Skin epidermis (tissue), 12 donors: ENCODE measurements around the gene UBE2L3.
"Not testable (repeated sequence)": the region's sequence is repeated elsewhere in the genome, so short reads cannot be mapped to it uniquely, and the experiment has no call there.

Source experiments
- H3K27ac ChIP-seq, 21 experiments: fragments of 200-600 bp; sonication (generic) in 11 of 21; one replicate each; pipeline ENCODE4 v1.5.0; 2020; ENCODE audit warnings: mild to moderate bottlenecking in 3 of 21, inconsistent platforms in 2 of 21, moderate library complexity in 2 of 21
- H3K4me3 ChIP-seq, 7 experiments: fragments of 200-600 bp; sonication (generic) in 2 of 7; one replicate each; pipeline ENCODE4 v1.5.0; 2020; ENCODE audit warnings: inconsistent platforms in 2 of 7, mild to moderate bottlenecking in 2 of 7, moderate library complexity in 1 of 7

The UBE2L3 gene

DNA sequence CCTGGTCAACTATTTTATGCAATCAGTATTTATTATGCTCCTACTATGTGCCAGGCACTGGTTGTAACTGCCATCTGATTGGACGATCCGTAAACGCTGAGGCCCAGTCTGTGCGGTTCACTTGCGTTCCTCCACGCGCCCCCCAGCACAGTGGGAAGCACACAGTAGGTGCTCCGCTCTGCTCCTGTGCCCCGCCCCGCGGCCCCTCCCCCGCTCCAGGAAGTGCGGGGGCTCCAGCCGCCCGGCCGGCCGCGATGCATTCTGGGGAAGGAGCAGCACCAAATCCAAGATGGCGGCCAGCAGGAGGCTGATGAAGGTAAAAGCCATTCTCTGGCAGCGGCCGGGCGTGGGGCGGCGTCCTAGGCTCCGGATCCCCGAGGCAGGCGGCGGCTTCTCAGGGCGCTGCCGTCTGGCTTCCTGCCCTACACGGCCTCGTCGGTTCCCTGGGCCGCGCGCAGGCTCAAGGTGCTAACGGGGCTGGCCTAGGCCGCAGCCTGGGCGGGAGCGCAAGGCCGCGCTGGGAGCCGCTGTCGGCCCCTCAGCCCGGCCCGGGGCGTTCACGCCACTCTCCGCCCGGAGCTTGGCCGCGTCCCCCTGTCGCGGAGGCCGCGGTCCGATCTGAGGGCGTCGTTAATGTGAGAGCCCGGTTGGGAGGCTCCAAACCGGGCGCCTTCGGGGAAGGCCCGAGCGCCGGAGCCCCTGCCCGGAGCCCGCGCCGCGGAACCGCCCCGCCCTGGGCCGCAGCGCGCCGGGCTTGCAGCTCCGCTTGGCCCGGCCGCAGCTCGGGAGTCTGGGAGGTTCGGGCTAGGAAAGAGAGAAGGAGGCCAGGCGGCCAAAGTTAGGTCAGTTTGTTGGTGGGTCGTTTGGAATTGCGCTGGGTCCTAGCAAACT is at the start of gene UBE2L3:
TSS of gene UBE2L3 (plus strand) at position 259 of the 891 bp plus-strand sequence. CDS start at position 290, 31 bp downstream.
- H3K4me3 ChIP-seq, result peak within 1 kb of the TSS; percentile 53 to 98 (median 83)
- H3K27ac ChIP-seq, result peak within 1 kb of the TSS; percentile 88 to 100 (median 97)

DNA sequence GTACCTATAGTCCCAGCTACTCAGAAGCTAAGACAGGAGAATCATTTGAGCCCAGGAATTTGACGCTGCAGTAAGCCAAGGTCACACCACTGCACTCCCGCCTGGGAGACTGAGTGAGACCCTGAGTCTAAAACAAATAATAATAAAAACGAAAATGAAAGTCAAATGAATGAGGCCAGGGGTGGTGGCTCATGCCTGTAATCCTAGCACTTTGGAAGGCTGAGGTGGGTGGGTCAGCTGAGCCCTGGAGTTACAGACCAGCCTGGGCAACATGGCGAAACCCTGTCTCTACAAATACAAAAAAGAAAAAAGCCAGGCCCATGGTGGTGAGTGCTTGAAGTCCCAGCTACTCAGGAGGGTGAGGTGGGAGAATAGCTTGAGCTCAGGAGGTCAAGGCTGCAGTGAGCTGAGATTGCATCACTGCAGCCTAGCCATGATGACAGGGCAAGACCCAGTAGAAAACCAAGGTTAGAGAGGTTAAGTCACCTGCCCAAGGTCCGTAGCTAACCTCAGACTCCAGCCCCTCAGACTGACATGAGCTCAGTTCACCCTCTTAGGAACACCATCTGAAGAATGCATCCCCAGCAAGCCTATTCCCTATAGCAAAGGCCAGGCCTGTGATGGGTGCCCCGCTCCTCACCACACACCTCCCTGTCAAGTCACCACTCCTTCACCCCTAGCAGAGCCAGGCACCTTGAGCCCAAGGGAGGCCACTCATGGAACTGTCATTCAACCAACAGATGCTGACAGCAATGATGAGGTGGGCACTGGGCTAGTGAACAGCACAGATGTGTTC is 40.6 kb upstream of the UBE2L3 start:
- H3K27ac ChIP-seq, H3K4me3 ChIP-seq: not testable (repeated sequence)

DNA sequence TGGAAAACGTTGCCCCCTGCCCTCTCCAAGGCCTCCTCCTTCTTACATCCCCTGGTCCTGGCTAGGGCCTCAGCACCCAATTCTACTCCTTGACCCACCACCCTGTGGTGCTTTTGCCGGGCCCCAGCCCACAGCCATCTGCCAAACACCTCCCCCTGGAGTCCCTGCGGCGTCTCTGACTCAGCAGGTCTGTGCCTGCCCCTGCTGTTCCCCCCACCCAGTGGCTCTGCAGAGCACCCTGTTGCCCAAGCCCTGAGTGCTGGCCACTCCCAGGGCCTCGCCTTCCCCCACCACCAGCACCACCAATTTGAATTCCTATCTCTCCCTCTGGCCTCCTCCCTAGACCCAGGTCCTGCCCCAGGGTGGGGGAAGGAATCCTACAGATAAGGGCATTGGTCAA is 36.0 kb upstream of the UBE2L3 start:
- H3K4me3 ChIP-seq, H3K27ac ChIP-seq: not testable (repeated sequence)

DNA sequence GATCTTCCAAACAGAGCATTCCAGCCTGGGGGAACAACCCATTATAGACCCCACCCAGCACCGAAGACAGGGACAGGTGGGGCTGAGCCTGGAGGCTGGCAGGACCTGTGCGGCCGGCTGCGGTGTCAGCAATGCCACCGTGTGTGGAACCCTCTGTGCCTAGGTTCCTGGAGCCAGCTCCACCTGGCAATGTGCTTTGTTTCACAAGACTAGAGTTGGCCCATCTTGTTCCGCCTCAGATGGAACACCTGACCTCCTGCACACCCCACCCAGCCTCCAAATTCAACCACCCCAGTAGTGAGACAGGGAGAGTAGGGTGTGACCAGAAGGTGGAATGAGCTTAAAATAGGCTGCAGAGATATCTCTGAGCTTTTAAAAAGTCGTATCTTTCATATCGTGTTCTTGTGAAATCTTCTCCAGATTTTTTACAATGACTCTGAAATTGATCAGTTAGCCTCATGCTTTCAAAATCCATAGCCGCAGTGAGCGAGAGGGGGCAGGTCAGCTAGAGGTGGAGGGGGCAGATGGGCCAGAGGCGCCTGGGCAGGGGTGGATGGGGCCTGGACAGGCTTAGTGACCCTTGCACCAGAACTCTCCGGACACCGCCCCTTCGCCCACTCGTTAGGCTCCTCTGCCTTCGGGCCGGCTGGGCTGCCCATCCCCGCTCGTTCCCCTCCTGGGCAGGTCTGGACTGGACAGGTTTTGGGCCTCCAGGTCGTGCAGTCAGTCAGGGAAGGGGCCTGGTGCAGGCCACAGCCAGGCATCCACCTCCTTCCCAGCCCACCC is 34.5 kb upstream of the UBE2L3 start:
- not testable (repeated sequence) for H3K4me3 ChIP-seq, H3K27ac ChIP-seq

DNA sequence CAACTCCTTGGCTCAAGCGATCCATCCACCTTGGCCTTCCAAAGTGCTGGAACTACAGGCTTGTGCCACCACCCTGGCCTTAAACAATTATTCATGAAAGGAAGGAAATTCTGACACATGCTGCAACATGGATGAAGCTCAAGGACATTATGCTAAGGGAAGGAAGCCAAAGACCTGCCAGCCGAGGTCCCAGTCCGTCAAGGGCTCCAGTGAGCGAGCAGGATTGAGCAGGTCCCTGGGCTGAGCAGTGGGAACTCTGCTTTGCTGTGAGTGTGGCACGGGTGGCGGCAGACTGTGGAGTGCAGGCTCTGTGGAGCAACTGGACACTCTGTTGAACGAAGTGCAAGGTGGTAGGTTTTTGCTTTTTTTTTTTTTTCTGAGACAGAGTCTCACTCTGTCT is 27.7 kb upstream of the UBE2L3 start:
- not testable (repeated sequence) for H3K4me3 ChIP-seq, H3K27ac ChIP-seq

DNA sequence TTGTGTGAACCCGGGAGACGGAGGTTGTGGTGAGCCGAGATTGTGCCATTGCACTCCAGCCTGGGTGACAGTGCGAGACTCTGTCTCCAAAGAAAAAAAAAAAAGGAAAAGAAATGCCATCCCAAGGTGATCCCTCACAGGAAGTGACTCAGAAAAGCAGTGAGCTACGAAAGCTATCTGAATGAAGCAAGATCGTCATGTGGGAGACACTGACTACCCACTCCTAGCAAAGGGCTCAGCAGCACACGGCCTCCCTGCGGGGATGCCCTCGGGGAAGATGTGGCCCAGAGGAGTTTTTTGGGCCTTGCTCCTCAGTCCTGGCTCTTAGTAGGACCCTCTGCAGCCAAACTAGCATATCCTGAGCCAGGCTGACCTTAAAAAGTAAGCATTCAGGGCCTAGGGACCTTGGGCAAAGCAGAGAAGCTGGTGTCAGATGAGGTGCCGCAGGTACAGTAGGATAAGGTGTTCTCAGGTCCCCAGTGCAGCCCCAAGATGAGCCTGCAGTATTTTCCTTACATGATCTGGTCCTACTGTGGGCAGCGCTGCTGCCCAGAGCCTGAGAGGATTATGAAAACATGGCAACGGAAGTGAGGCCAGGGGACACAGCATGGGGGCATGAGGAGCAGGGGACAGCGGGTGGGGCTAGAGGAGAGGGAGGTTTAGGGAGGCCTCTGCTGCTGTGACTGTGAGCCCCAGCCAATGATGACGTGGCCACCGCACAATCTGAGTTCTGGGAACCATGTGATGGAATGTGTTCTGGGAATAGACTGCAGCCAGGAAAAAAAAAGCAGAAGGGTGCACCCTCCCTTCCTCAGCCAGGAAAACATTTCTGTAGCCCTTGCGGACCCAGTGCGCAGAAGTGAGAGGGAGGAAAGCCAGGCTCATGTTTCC is 22.8 kb upstream of the UBE2L3 start:
- H3K4me3 ChIP-seq, H3K27ac ChIP-seq: not testable (repeated sequence)

DNA sequence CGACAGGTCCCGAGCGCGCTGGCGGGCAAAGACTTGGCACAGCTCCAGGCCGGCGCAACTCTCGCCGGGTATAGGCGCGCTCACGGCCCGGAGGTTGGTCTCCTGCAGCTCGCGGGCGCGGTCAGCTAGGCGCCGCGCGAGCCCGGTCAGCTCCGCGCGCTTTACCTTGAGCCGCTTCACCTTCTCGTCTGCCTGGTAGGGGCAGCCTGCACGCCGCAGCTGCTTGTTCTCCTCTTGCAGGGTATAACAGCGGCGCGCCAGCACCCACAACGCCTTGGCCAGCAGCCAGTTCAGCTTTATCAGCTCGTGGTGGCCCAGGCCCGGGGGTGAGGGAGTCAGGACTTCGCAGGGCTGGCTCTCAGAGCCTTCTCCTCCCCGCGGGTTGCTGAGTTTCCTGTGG is 18.0 kb upstream of the UBE2L3 start:
- H3K4me3 ChIP-seq, H3K27ac ChIP-seq: not testable (repeated sequence)

DNA sequence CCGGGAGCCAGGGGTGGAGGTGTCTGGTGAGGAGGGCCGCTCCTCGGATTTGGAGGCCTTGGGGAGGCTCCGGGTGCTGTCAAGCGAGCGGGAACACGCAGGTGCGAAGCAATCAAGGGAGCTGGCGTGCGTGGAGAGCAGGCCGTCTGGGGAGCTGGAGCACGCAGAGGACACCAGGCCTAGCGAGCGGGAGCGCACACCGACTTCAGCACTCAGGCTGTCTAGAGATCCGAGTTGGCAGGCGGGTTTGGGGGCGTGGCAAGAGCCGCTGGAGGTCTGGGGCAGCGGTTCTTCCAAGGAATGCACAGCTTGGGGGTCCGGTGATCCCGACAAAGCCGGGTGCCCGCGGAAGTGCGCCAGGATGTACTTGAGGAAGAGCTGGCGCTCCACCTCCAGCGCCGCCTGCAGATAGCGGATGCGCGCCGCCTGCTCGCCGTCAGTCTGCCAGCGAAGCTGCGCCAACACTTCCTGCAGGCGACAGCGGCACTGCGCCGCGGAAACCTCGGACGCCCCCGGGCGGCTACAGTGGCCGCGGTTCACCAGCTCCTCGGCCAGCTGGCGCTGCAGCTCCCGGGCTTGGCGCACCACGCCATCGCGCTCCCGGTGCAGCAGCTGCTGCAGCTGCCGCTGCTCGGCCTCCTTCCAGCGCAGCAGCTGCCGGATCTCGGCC is 17.4 kb upstream of the UBE2L3 start:
- not testable (repeated sequence) for H3K27ac ChIP-seq, H3K4me3 ChIP-seq

DNA sequence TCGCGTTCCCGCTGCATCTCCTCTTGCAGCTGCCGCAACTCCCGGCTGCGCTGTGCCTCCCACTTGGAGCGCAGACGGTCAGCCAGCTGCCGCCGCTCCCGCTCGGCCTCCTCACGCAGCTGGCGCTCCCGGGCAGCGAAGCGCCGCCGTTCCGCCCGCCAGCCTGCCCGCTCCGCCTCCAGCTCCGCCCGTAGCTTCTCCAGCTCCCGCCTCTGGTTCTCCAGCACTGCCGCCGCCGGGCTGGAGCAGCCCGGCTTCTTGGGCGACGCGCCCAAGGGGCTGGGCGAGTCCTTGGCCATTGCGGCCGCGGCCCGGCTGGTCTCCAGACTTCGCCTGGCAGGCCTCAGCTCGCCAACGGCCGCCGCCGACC is 16.9 kb upstream of the UBE2L3 start:
- H3K27ac ChIP-seq, H3K4me3 ChIP-seq: not testable (repeated sequence)

DNA sequence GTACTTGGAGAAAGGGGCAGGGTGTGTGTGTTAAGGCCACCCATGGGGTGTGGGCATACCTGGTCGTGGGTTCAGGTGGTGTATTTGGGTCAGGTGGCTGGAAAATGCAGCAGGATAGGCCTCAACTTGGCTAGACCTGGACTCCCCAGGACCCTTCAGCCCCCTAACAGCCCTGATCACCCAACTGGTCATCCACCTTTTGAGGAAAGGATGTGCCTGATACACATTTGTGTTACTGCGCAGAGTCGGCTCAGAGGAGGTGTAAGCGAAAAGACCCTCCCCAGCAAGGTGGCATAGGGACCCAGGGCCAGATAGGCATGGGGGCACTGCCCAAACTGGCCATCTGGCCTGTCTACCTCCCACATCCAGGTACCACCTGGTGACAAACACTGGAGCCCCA is 16.2 kb upstream of the UBE2L3 start, which contains the start of gene RIMBP3C:
TSS of gene RIMBP3C (minus strand) at position 101 of the 400 bp plus-strand sequence. CDS start 485 bp downstream, outside the sequence.
- H3K4me3 ChIP-seq, H3K27ac ChIP-seq: not testable (repeated sequence)

DNA sequence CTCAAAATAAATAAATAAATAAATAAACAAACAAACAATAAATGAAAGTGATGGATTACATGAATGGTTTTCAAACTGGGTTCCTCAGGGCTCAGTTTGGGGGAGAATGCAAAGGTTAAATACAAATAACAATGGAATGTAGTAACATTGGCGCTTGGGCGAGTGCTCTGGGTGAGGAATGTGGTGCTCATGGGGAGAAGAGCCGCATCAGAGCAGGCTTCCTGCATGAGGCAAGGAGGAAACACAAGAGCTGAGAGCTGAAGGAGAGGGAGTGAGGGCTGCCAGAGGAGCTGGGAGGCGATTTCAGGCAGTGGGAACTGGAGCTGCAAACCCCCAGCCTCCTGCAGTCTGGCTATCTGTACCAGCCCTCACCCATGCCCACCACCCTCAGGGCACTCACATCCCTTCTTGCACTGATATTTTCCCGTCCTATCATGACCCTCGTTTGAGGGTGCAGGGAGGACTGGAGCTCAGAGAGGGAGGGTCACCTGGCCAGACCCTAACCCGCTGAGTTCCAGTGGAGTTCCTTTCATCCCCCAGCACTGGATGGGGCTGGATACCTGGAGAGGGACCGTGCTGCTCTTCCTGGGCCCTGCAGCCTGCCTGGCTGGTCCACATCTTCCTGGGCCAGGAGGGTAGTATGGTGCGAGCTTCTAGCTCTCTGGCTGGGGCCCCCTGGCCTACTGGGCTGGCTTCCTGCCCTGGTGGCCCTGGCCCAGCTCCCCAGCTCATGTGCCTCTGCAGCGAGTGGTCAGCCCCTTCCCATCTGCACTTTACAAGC is 8.0 kb upstream of the UBE2L3 start:
- H3K4me3 ChIP-seq, H3K27ac ChIP-seq: not testable (repeated sequence)

DNA sequence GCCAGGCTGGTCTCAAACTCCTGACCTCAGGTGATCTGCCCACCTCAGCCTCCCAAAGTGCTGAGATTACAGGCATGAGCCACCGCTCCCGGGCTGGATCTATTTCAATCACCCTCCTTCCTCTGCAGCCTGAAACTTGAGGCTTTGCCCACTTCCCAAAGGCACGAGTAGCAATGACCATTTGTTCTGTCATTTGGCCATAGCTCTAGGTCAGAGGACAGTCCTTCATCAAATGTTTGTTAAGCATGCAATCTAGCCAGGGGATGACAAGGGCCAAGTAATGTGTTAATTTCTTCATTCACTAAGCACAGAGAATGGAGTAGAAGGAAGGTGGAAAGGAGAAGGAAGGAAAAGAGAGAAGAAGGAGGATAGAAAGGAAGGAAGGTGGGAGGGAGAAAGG is 6.9 kb upstream of the UBE2L3 start:
- H3K4me3 ChIP-seq, H3K27ac ChIP-seq: not testable (repeated sequence)

DNA sequence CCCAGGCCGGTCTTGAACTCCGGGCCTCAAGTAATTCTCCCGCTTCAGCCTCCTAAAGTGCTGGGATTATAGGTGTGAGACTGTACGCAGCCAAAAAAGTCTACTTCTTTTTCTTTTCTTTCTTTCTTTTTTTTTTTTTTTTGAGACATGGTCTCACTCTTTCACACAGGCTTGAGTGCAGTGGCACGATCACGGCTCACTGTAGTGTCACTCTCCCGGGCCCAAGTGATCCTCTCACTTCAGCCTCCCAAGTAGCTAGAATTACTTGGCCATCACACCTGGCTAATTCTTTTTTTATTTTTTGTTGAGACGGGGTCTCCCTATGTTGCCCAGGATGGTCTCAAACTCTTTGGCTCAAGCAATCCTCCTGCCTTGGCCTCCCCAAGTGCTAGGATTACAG is 3.6 kb upstream of the UBE2L3 start:
- H3K27ac ChIP-seq, result no peak overlapping the region

DNA sequence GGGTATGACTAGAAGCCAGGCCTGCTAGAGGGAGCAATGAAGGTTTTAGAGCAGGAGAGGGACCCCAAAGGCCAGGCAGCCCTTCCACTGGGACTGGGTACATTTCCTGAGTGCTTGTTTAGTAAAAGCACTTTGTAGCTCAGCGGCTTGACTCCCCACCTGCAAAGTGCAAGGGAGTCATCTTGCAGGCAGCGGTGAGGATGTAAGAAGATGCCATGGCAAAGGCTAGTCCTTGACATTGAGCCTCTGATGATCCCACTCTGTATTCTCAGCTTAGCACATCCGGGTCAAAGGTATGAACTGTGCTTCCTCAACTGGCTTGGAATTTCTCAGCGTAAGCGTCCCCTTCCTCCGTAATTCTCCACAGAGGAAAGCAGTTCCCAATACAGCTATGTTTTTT is 3.1 kb upstream of the UBE2L3 start:
- no peak overlapping the region for H3K27ac ChIP-seq

More for the DNA sequence above, 3.6 kb upstream of the UBE2L3 start:
- no peak overlapping the region for H3K4me3 ChIP-seq

DNA sequence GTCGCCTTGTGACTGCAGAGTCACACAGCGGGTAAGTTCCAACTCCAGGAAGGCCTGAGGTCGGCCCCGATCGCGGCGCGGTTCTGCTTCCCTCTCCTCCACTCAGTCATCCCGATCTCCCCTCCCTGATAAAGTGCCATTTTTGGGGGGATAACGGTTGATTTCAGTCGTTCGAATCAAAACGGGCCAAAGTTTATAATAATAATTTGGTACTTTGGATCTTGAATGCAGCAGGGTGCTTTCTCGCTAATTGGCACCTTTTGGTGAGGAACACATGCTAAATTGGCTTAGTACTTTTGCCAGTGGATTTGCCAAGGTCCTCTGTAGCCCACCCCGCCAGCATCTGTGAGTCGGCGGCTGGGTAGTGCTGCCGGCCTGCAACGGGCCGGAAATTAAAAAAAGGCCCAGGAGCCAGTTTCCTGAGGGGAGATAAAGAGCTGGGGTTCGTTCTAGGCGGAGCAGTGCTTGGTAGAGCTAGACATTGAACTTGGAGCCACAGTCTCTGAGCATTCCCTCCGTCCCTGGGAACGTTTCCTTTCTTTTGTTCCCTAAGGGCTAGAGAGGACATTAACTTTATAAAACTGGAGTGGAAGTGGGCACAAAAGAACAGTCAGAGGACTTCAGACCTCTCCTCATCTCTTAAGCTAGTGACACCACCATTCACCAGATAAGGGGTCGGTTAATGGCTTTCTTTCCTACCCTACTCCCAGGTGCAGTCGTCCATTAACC is 997 bp downstream of the UBE2L3 start:
- peak overlapping the region; percentile 88 to 100 (median 97) for H3K27ac ChIP-seq
- peak overlapping the region; percentile 53 to 98 (median 83) for H3K4me3 ChIP-seq

More for the DNA sequence above, 3.1 kb upstream of the UBE2L3 start:
- H3K4me3 ChIP-seq, result no peak overlapping the region

DNA sequence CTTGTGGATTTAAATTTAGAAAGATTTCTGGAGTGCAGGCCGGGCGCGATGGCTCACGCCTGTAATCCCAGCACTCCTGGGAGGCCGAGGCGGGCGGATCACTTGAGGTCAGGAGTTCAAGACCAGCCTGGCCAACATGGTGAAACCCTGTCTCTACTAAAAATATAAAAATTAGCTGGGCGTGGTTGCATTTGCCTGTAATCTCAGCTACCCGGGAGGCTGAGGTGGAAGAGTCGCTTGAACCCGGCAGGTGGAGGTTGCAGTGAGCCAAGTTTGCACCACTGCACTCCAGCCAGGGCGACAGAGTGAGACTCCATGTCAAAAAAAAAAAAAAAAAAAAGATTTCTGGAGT is 1.5 kb downstream of the UBE2L3 start:
- H3K27ac ChIP-seq, result peak overlapping the region in 17 of 21 experiments; percentile 92 to 100 (median 98)

More for the DNA sequence above, 1.5 kb downstream of the UBE2L3 start:
- H3K4me3 ChIP-seq, result peak overlapping the region; percentile 53 to 98 (median 83)
